ENCODE measurements around the gene ADORA2B.

ADORA2B gene

DNA sequence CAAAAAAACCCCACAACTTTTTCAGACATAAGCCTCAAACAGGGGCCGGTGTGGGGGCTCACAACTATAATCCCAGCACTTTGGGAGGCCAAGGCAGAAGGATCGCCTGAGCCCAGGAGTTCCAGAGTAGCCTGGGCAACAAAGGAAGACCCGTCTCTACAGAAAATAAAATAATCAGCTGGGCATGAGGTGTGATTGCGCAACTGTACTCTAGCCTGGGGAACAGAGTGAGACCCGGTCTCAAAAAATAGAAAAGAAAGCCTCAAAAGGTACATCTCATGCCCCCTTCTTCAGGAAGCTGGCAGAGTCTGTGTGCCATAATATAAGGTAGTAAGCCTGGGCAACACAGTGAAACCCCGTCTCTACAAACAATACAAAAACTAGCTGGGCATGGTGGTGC, 51.4 kb downstream of the ADORA2B start:
- DNase-seq (ENCODE audit: low spot score) = no peak

- DNase-seq (ENCODE audit: low spot score) = no peak
Observed at GRCh38 chr17:15998031-15998562, 53.2 kb downstream of the ADORA2B start.

GRCh38 chr17:15999141-15999973, 54.4 kb downstream of the ADORA2B start, which contains the start of the genes TTC19 and ZSWIM7:
Gene TTC19 (plus strand): TSS chr17:15999824. CDS start chr17:15999849, 25 bp downstream.
Gene ZSWIM7 (minus strand): TSS chr17:15999704. CDS start chr17:15999594, 110 bp downstream.
- peak; percentile 98 for DNase-seq (ENCODE audit: low spot score)

- no peak for DNase-seq (ENCODE audit: low spot score)
Observed at GRCh38 chr17:15999974-16000827, 55.3 kb downstream of the ADORA2B start.

DNA sequence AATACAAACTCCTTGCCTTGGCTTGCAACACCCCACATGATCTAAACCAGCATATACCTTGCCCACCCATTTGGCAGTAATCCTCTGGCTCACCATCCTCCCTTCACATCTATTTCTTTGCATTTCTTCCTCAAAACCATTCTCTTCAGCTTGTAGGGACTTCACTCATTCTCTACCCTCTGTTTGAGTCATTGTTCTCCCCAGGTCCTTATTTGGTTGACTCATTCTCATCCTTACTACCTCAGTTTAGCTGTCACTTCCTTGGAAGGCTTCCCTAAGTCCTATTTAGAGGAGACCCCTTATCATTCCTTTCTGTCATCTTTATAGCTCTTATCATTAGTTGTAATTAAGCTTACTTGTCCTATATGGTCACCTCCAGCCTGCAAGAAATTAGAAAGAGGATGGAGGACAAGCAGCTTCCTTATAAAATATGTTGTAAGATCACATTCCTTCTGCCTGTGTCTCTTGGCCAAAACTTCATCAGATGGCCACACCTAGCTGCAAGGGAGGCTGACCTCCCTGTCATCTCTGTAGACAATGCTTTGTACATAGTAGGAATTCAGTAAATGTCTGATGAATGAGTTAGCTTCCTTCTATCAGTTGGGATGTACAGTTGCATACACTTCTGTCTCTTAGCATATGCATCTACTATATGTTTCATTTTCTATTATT, 56.4 kb downstream of the ADORA2B start:
- no peak for DNase-seq (ENCODE audit: low spot score)

- DNase-seq (ENCODE audit: low spot score) = no peak
Observed at GRCh38 chr17:16002708-16003260, 57.9 kb downstream of the ADORA2B start.

DNA sequence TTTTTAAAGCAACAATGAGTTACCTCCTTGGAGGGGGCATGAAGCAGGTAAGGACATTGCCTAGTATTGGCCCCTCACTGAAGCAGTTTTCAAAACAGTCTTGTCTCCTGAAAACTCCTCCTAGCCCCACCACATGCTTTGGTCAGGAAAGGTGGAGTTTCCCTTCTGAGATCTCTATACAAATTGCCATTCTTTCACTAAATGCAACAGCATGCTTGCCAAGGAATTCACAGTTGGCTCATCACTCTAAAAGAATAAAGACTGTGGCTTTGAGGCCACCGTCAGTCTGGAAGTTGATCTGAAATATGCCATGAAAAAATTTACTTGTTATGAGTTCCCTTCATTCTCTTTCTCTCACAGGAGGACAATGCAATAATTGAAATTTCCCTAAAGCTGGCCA, 58.9 kb downstream of the ADORA2B start:
- DNase-seq (ENCODE audit: low spot score) = no peak

DNA sequence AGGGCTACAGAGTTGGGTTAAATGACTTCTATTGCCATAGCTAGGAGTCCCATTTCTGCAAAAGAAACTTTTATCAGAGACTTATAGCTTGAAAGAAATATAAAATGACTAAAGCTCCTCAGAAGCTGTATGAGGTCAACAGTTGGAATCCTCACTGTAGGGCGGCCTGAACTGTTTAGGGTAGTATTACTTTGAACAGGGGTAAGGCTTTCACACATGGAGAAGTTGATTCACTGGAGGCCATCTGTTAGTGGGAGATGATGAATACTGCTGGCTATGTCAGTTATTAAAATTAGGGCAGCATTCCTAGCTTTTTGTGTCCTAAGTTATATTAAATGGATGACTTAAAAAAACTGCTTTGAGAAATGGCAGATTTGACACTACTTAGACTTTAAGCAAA, 60.7 kb downstream of the ADORA2B start:
- DNase-seq (ENCODE audit: low spot score) = no peak

DNA sequence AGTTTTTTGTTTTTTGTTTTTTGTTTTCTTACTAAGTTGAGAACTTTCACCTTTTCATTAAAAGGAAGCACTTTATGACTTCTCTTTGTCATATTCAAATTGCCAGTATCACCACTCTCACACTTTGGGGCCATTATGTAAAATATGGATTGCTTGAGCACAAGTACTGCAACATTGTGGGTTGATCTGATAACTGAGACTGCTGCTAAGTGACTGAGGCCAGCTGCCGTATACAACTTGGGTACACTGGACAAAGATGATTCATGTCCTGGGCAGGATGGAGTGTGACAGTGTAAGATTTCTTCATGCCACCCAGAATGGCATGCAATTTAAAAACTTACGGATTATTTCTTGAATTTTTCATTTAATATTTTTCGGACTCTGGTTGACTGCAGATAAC, 62.5 kb downstream of the ADORA2B start:
- no peak for DNase-seq (ENCODE audit: low spot score)

GRCh38 chr17:16013943-16014407, 69.0 kb downstream of the ADORA2B start:
- DNase-seq (ENCODE audit: low spot score) = peak; percentile 18

GRCh38 chr17:16019347-16019746, 74.4 kb downstream of the ADORA2B start:
- DNase-seq (ENCODE audit: low spot score) = no peak

DNA sequence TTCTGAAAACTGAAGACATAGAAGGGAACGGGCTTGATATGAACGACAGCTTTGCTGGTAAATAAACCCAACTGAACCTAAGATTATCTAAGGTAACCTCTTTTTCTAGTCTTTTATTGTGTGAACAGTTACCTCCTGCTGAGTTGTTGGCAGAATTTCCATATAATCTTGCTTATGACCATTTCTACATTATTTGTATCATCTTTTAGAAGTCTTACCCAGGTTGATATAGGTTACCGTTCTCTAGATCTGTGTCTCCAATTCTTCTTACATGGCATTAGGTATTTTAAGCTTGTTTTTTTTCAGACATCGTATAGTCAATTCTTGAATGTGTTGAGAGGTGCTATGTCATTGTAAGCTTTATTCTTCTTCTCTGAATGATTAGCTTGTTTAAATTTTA, 79.0 kb downstream of the ADORA2B start:
- DNase-seq (ENCODE audit: low spot score) = no peak

- no peak for DNase-seq (ENCODE audit: low spot score)
Observed at GRCh38 chr17:16025202-16025601, 80.3 kb downstream of the ADORA2B start.
